Upper lobe of right lung (tissue), 1 donor: ENCODE measurements around the gene TIPARP. TPM values are rescaled to one million over a fixed set of nuclear protein-coding genes. Genes with fewer than 3 reads are reported as not detected.

ENCODE experiments used
- ATAC-seq: fragments of 200-7000 bp; cut with Tn5 transposase; one replicate; pipeline ENCODE4 v1.9.1; 2020; ENCODE audit warnings: mild to moderate bottlenecking, moderate library complexity
- DNase-seq: peaks from one replicate; pipeline ENCODE4 v3.0.0-alpha.2; 2020
- H3K27ac ChIP-seq: fragments of 200-600 bp; one replicate; pipeline ENCODE4 v1.8.0; 2022
- H3K27me3 ChIP-seq: fragments of 200-600 bp; one replicate; pipeline ENCODE4 v1.8.0; 2022; ENCODE audit warnings: mild to moderate bottlenecking
- H3K36me3 ChIP-seq: fragments of 200-600 bp; one replicate; pipeline ENCODE4 v1.8.0; 2022
- H3K4me1 ChIP-seq: fragments of 200-600 bp; one replicate; pipeline ENCODE4 v1.8.0; 2022
- H3K4me3 ChIP-seq: fragments of 200-600 bp; one replicate; pipeline ENCODE4 v1.8.0; 2022; ENCODE audit warnings: mild to moderate bottlenecking
- H3K9me3 ChIP-seq: fragments of 200-600 bp; one replicate; pipeline ENCODE4 v1.8.0; 2022
- CTCF ChIP-seq: fragments of 200-600 bp; IDR thresholded peaks from one replicate; pipeline ENCODE4 v1.8.0; 2022; ENCODE audit warnings: antibody characterized with exemption
- intact Hi-C: fragments of 100-400 bp; cut with DNase I; formaldehyde crosslinking; loops from one replicate; pipeline ENCODE4 v1.11.0; 2022
- total RNA-seq: library from RNA; stranded (reverse); fragmentation: NEBNext Ultra II Directional; extraction: Animal tissue kit (Norgen Biotek cat#: 25700); gene quantifications from one replicate; pipeline ENCODE4 v1.2.1, GENCODE V29; 2021
- donor health status: DM: no; HTN: yes; CAD: no; lungs with severe emphysema.

TIPARP gene
- total RNA-seq, 1 donor from 2014 or later: 56.9 TPM

DNA sequence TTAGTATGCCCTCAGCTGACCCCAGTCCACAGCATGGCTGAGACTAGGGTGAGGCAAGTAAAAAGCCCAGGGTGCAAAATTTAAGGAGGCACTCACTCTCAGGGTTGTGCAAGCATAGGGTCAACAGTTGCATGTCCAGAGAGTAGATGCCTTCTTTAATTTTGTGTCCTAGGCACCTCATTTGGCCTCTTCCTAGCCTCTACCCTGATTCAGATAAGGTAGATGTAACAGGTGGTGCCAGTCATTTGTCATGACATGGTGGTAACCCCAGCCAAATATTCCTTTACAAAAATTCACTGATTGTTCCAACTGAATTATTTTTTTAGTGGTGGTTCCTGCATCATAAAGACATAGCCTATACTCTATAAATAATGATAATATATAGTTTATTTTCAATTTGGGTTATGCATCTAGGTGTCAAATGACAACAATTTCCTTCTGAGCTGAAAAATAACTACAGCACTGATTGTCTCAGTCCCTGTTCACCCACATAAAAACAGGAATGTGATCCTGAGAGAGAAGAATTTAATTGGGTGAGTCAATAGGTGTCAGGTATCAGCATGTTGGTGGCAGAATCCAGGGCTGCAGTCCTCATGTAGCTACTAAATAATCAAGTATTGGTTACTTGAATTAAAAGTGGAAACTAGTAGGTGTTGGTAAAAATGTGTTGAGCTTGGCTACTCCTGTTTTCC is 44.2 kb upstream of the TIPARP start:
- H3K27me3 ChIP-seq: no peaks in the 10 kb centered on the region
- no peak for ATAC-seq
- H3K36me3 ChIP-seq: no peaks in the 10 kb centered on the region
- TF ChIP-seq CTCF: no peak
- intact Hi-C loops: no loop called here
- no peak overlapping the region for H3K4me3 ChIP-seq
- no peaks in the 10 kb centered on the region for H3K9me3 ChIP-seq
- H3K27ac ChIP-seq: peak overlapping the region; percentile 6
- no peak for DNase-seq
- H3K4me1 ChIP-seq: peaks cover 17% of the 10 kb centered on the region

GRCh38 chr3:156630773-156631093 is 43.7 kb upstream of the TIPARP start:
- no peaks in the 10 kb centered on the region for H3K9me3 ChIP-seq
- H3K36me3 ChIP-seq: no peaks in the 10 kb centered on the region
- no peak overlapping the region for H3K4me3 ChIP-seq
- peaks cover 17% of the 10 kb centered on the region for H3K4me1 ChIP-seq
- intact Hi-C loops: no loop called here
- DNase-seq (no peak), ATAC-seq (no peak)
- no peak overlapping the region for H3K27ac ChIP-seq
- TF ChIP-seq CTCF: no peak
- H3K27me3 ChIP-seq: no peaks in the 10 kb centered on the region

DNA sequence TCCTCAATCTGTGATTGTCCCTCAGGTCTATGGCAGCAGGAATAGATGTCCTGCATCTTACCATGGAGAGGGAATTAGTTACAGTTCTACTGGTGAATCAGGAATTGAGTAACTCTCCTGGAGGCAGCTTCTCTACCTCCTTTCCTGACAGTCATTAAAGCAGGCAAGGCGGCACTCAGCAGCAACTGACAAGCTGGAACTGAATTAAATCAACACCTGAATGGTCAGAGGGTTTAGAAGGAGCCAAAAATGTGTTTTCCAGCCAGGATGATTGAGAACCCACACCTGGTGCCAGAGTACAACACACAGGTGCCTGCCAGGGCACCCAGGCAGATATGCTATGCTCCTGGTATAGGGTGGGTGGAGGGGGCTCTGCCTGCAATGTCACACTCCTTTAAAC is 43.1 kb upstream of the TIPARP start:
- Histone ChIP-seq H3K27ac (no peak overlapping the region), H3K27me3 (no peaks in the 10 kb centered on the region), H3K9me3 (no peaks in the 10 kb centered on the region), H3K36me3 (no peaks in the 10 kb centered on the region), H3K4me1 (peaks cover 14% of the 10 kb centered on the region), H3K4me3 (no peak overlapping the region)
- peak; percentile 26 for ATAC-seq
- intact Hi-C loops: no loop called here
- TF ChIP-seq CTCF: no peak
- no peak for DNase-seq

DNA sequence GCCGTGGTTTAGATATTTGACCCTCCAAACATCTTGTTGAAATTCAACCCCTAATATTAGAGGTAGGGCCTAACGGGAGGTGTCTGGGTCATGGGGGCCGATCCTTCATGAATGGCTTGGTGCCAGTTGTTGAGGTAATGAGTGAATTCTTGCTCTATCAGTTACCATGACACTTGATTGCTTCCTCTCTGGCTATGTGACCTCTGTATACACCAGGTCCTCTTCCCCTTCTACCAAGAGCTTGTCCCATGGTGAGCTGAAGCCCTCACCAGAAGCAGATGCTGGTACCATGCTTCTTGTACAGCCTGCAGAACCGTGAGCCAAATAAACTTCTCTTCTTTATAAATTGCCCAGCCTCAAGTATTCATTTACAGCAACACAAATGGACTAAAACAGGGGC is 41.8 kb upstream of the TIPARP start:
- Histone ChIP-seq H3K4me1 (peaks cover 14% of the 10 kb centered on the region), H3K4me3 (no peak overlapping the region), H3K27ac (peak overlapping the region; percentile 38), H3K9me3 (no peaks in the 10 kb centered on the region), H3K27me3 (no peaks in the 10 kb centered on the region), H3K36me3 (no peaks in the 10 kb centered on the region)
- peak; percentile 50 for ATAC-seq
- no peak for DNase-seq
- intact Hi-C loops: no loop called here
- no peak for TF ChIP-seq CTCF

DNA sequence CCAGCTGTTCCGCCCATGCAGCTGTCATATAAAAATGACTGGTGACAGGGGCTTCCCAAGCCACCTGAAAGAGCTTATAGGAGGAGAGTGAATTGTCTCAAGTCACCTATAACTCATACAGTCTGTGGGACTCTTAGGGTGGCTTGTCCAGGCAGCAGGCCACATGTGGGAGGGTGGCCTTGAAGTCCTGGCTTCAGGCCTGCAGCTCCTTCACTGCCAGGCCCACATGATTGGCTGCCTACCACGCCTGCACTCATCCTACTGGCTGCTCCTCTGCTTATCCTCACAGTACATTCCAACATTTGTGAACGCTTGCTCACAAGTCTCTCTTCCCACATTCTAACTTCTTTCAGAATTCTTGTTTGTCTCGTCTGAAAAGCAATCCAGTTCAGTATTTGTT is 41.1 kb upstream of the TIPARP start:
- peak; percentile 75 for DNase-seq
- no peak overlapping the region for H3K4me3 ChIP-seq

More for the DNA sequence above, 41.1 kb upstream of the TIPARP start:
- Histone ChIP-seq H3K27ac (peak overlapping the region; percentile 38), H3K9me3 (no peaks in the 10 kb centered on the region), H3K4me1 (peaks cover 14% of the 10 kb centered on the region), H3K36me3 (no peaks in the 10 kb centered on the region), H3K27me3 (no peaks in the 10 kb centered on the region)
- peak; percentile 82 for ATAC-seq
- intact Hi-C loops: no loop called here
- no peak for TF ChIP-seq CTCF
